ENCODE results near the gene SCT. TPM values are rescaled to one million over a fixed set of nuclear protein-coding genes. Genes with fewer than 3 reads are reported as not detected.
"Not testable (repeated sequence)": the region's sequence is repeated elsewhere in the genome, so short reads cannot be mapped to it uniquely, and the experiment has no call there.

Gene SCT
- total RNA-seq, 1 experiment from 2014 or later = 2.3 TPM

- Mint-ChIP-seq H3K4me3 (no peak overlapping the region), H3K27me3 (ENCODE audit: low read depth) (no peaks in the 10 kb centered on the region), H3K4me1 (0 out of 2 replicates have a peak, but pooled peaks cover 2% of the 10 kb centered on the region), H3K27ac (no peak overlapping the region), H3K9me3 (no peaks in the 10 kb centered on the region), H3K36me3 (peaks cover 34% of the 10 kb centered on the region)
- ATAC-seq = no peak
- ChIA-PET POLR2A (no interaction called here), CTCF (no interaction called here)
- DNase-seq (ENCODE audit: low spot score) = no peak
- TF ChIP-seq SP1 (CRISPR knock-in tag; conservative IDR thresholded peaks at IDR 0.05) = no peak
- no peak for TF ChIP-seq ZNF138 (CRISPR knock-in tag; conservative IDR thresholded peaks at IDR 0.05)
- TF ChIP-seq NFE2L1 (CRISPR knock-in tag; IDR thresholded peaks at IDR 0.05) = no peak
- TF ChIP-seq STAT6 (CRISPR knock-in tag; conservative IDR thresholded peaks at IDR 0.05; ENCODE audit: low read depth) = no peak
- TF ChIP-seq RELA (CRISPR knock-in tag; IDR thresholded peaks at IDR 0.05; ENCODE audit: borderline replicate concordance) = no peak
- no peak for TF ChIP-seq CREB1 (CRISPR knock-in tag; IDR thresholded peaks at IDR 0.05)
- TF ChIP-seq CDX4 (CRISPR knock-in tag; IDR thresholded peaks at IDR 0.05; ENCODE audit: borderline replicate concordance) = no peak
- TF ChIP-seq ZNF263 (CRISPR knock-in tag; IDR thresholded peaks at IDR 0.05; ENCODE audit: low read depth) = no peak
- no peak for TF ChIP-seq ATF3 (CRISPR knock-in tag; conservative IDR thresholded peaks at IDR 0.05)
- TF ChIP-seq TEAD1 (CRISPR knock-in tag; IDR thresholded peaks at IDR 0.05) = no peak
- TF ChIP-seq TEAD4 (CRISPR knock-in tag; IDR thresholded peaks at IDR 0.05) = no peak
- no peak for TF ChIP-seq ATF2 (CRISPR knock-in tag; IDR thresholded peaks at IDR 0.05; ENCODE audit: borderline replicate concordance, low read depth)
- no peak for TF ChIP-seq ELF4 (CRISPR knock-in tag; IDR thresholded peaks at IDR 0.05; ENCODE audit: low read depth)
- no peak for TF ChIP-seq ETV6 (CRISPR knock-in tag; IDR thresholded peaks at IDR 0.05)
- TF ChIP-seq JUN (CRISPR knock-in tag; IDR thresholded peaks at IDR 0.05) = no peak
- no peak for TF ChIP-seq ATF6 (CRISPR knock-in tag; IDR thresholded peaks at IDR 0.05)
Observed at GRCh38 chr11:650482-650881, 23.5 kb upstream of the SCT start.

- CTCF ChIA-PET; H3K4me1 Mint-ChIP-seq; H3K27me3 Mint-ChIP-seq (ENCODE audit: low read depth); ATAC-seq; H3K4me3 Mint-ChIP-seq; DNase-seq (ENCODE audit: low spot score); POLR2A ChIA-PET; H3K9me3 Mint-ChIP-seq: not testable (repeated sequence)
- H3K36me3 Mint-ChIP-seq = peaks cover 26% of the 10 kb centered on the region
- H3K27ac Mint-ChIP-seq = peak overlapping the region; percentile 80; the same call in 1 of the 2 replicates
Observed at GRCh38 chr11:647672-648158, 20.7 kb upstream of the SCT start.

- ChIA-PET CTCF (interaction anchor here (1.8 kb wide), 1 partner anchor 92 kb away, joined by 5 read pairs; no protein-coding TSS in a partner anchor), POLR2A (interaction anchor here (0.7 kb wide), 1 partner anchor 140 kb away, joined by 4 read pairs; no protein-coding TSS in a partner anchor)
- Mint-ChIP-seq H3K4me1 (0 out of 2 replicates have a peak, but pooled peaks cover 2% of the 10 kb centered on the region), H3K27ac (no peak overlapping the region), H3K27me3 (ENCODE audit: low read depth) (no peaks in the 10 kb centered on the region), H3K9me3 (no peaks in the 10 kb centered on the region), H3K4me3 (no peak overlapping the region), H3K36me3 (peaks cover 12% of the 10 kb centered on the region)
- ATAC-seq (no peak), DNase-seq (ENCODE audit: low spot score) (no peak)
- TF ChIP-seq PRDM15 (CRISPR knock-in tag; IDR thresholded peaks at IDR 0.05) = no peak
- TF ChIP-seq TEAD4 (CRISPR knock-in tag; IDR thresholded peaks at IDR 0.05) = no peak
- no peak for TF ChIP-seq FOXJ3 (CRISPR knock-in tag; IDR thresholded peaks at IDR 0.05; ENCODE audit: borderline replicate concordance)
- no peak for TF ChIP-seq ZNF671 (CRISPR knock-in tag; IDR thresholded peaks at IDR 0.05)
- TF ChIP-seq FOXK1 (CRISPR knock-in tag; IDR thresholded peaks at IDR 0.05) = no peak
- no peak for TF ChIP-seq ESRRA (CRISPR knock-in tag; IDR thresholded peaks at IDR 0.05; ENCODE audit: borderline replicate concordance)
Observed at GRCh38 chr11:646214-646613, 19.2 kb upstream of the SCT start.

Data from WTC11 (cell line).